ENCODE measurements around the gene LST1.

LST1 gene

DNA sequence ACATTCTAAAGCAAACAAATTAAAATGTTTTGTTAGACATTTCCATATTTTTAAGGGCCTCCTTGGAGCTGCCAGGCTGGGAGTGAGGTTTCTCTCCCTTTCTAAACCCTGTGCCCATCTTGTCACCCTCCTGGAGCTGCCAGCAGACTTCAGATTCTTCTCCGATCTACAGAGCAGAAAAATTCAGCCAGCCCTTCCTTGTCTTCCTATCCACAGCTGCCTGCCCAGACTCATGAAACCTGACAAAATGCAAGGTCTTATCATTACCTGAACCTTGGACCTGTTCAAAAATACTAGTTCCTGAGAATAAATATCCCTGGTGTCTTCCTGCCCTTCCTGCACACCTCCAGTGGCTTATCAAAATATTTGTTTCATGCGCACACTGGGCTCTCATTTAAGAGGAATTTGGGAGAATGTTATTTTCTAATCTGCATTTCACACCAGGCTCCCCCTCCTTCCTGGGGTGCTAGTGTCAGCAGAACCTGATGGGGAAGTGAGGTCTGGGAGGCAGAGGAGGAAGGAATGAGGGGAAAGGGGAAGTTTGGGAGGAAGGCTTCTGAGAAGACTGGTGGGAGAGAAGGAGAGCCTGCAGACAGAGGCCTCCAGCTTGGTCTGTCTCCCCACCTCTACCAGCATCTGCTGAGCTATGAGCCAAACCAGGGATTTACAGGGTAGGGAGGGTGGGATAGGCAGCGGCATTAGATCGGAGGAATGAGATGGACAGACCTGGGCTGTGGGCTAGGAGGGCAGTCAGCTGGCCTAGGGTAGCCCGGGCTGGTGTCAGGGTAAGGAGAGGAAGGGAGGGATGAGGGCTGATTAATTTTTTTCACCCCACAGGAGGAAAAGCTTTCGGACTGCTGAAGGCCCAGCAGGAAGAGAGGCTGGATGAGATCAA, 28.9 kb downstream of the LST1 start, which contains the start of gene AIF1:
Gene AIF1 (plus strand): TSS at position 551 of the 895 bp plus-strand sequence. CDS start 96 bp downstream, at position 647.
- ATAC-seq = no peak
- TF ChIP-seq, protein P1, sequence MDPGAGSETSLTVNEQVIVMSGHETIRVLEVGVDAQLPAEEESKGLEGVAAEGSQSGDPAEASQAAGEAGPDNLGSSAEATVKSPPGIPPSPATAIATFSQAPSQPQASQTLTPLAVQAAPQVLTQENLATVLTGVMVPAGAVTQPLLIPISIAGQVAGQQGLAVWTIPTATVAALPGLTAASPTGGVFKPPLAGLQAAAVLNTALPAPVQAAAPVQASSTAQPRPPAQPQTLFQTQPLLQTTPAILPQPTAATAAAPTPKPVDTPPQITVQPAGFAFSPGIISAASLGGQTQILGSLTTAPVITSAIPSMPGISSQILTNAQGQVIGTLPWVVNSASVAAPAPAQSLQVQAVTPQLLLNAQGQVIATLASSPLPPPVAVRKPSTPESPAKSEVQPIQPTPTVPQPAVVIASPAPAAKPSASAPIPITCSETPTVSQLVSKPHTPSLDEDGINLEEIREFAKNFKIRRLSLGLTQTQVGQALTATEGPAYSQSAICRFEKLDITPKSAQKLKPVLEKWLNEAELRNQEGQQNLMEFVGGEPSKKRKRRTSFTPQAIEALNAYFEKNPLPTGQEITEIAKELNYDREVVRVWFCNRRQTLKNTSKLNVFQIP (CRISPR knock-in tag; IDR thresholded peaks at IDR 0.05; ENCODE audit: borderline replicate concordance, low read depth) = no peak
- TF ChIP-seq, protein P2, sequence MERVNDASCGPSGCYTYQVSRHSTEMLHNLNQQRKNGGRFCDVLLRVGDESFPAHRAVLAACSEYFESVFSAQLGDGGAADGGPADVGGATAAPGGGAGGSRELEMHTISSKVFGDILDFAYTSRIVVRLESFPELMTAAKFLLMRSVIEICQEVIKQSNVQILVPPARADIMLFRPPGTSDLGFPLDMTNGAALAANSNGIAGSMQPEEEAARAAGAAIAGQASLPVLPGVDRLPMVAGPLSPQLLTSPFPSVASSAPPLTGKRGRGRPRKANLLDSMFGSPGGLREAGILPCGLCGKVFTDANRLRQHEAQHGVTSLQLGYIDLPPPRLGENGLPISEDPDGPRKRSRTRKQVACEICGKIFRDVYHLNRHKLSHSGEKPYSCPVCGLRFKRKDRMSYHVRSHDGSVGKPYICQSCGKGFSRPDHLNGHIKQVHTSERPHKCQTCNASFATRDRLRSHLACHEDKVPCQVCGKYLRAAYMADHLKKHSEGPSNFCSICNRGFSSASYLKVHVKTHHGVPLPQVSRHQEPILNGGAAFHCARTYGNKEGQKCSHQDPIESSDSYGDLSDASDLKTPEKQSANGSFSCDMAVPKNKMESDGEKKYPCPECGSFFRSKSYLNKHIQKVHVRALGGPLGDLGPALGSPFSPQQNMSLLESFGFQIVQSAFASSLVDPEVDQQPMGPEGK (CRISPR knock-in tag; IDR thresholded peaks at IDR 0.05; ENCODE audit: borderline replicate concordance) = no peak
- TF ChIP-seq ESRRG (CRISPR knock-in tag; IDR thresholded peaks at IDR 0.05) = no peak
- no peak for TF ChIP-seq ZNF565 (CRISPR knock-in tag; conservative IDR thresholded peaks at IDR 0.05; ENCODE audit: low read depth)
- TF ChIP-seq, protein P3, sequence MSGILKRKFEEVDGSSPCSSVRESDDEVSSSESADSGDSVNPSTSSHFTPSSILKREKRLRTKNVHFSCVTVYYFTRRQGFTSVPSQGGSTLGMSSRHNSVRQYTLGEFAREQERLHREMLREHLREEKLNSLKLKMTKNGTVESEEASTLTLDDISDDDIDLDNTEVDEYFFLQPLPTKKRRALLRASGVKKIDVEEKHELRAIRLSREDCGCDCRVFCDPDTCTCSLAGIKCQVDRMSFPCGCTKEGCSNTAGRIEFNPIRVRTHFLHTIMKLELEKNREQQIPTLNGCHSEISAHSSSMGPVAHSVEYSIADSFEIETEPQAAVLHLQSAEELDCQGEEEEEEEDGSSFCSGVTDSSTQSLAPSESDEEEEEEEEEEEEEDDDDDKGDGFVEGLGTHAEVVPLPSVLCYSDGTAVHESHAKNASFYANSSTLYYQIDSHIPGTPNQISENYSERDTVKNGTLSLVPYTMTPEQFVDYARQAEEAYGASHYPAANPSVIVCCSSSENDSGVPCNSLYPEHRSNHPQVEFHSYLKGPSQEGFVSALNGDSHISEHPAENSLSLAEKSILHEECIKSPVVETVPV (CRISPR knock-in tag; IDR thresholded peaks at IDR 0.05) = no peak
- TF ChIP-seq ZC3H10 (CRISPR knock-in tag; IDR thresholded peaks at IDR 0.05) = no peak
- TF ChIP-seq OSR1 (CRISPR knock-in tag; IDR thresholded peaks at IDR 0.05) = no peak
- no peak for TF ChIP-seq ZNF70 (CRISPR knock-in tag; IDR thresholded peaks at IDR 0.05)
- no peak for TF ChIP-seq CSDC2 (CRISPR knock-in tag; IDR thresholded peaks at IDR 0.05)
- no peak for TF ChIP-seq TCF4 (CRISPR knock-in tag; IDR thresholded peaks at IDR 0.05; ENCODE audit: borderline replicate concordance)
- no peak for TF ChIP-seq BACH2 (CRISPR knock-in tag; IDR thresholded peaks at IDR 0.05; ENCODE audit: borderline replicate concordance)

DNA sequence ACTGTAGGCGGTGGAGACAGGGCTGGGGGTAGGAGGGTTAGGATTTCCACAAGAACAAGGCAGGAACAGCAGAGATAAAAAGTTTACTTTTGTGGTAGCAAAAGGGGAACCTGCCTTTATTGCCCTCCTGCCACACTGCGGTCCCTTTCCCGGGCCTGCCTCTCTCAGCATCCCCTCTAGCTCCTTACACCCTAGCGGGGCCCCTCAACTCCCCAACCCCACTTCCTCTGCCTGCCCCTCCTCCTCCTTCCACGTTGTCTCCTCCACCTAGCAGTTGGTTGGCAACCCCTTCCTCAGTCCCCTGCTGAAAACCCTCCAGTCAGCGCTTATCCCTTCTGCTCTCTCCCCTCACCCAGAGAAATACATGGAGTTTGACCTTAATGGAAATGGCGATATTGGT, 29.7 kb downstream of the LST1 start:
- TF ChIP-seq OSR1 (CRISPR knock-in tag; IDR thresholded peaks at IDR 0.05) (no peak), TOX (CRISPR knock-in tag; IDR thresholded peaks at IDR 0.05; ENCODE audit: borderline replicate concordance) (no peak), ZNF70 (CRISPR knock-in tag; IDR thresholded peaks at IDR 0.05) (no peak), ARNTL (CRISPR knock-in tag; IDR thresholded peaks at IDR 0.05; ENCODE audit: borderline replicate concordance, low read depth) (no peak), CSDC2 (CRISPR knock-in tag; IDR thresholded peaks at IDR 0.05) (no peak), PPARA (CRISPR knock-in tag; IDR thresholded peaks at IDR 0.05; ENCODE audit: borderline replicate concordance) (no peak), TCF4 (CRISPR knock-in tag; IDR thresholded peaks at IDR 0.05; ENCODE audit: borderline replicate concordance) (no peak), ZFP3 (CRISPR knock-in tag; IDR thresholded peaks at IDR 0.05) (no peak)
- TF ChIP-seq, protein P3 (CRISPR knock-in tag; IDR thresholded peaks at IDR 0.05) = no peak
- TF ChIP-seq, protein P4, sequence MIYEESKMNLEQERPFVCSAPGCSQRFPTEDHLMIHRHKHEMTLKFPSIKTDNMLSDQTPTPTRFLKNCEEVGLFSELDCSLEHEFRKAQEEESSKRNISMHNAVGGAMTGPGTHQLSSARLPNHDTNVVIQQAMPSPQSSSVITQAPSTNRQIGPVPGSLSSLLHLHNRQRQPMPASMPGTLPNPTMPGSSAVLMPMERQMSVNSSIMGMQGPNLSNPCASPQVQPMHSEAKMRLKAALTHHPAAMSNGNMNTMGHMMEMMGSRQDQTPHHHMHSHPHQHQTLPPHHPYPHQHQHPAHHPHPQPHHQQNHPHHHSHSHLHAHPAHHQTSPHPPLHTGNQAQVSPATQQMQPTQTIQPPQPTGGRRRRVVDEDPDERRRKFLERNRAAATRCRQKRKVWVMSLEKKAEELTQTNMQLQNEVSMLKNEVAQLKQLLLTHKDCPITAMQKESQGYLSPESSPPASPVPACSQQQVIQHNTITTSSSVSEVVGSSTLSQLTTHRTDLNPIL (CRISPR knock-in tag; IDR thresholded peaks at IDR 0.05; ENCODE audit: low read depth) = no peak
- ATAC-seq = no peak

DNA sequence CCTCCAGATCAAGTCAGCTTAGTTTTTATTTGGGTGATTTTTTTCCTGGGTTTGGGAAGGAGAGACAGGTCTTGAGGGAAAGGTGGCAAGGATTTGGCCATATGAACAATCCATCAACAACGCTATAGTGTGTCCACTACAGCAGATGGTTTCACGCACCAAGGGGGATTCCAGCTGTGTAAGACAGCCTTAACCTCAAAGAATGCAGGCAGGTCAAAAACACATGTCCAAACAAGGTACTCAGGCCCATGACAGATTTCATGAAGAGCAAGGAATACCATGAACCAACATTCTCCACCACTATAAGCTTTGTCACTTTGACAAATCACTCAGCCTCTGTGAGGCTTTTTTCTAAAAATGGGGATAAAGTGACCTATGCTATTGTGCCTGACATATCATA, 30.9 kb downstream of the LST1 start:
- TF ChIP-seq ZNF8 (CRISPR knock-in tag; IDR thresholded peaks at IDR 0.05) (no peak), OSR1 (CRISPR knock-in tag; IDR thresholded peaks at IDR 0.05) (no peak)
- ATAC-seq = no peak

DNA sequence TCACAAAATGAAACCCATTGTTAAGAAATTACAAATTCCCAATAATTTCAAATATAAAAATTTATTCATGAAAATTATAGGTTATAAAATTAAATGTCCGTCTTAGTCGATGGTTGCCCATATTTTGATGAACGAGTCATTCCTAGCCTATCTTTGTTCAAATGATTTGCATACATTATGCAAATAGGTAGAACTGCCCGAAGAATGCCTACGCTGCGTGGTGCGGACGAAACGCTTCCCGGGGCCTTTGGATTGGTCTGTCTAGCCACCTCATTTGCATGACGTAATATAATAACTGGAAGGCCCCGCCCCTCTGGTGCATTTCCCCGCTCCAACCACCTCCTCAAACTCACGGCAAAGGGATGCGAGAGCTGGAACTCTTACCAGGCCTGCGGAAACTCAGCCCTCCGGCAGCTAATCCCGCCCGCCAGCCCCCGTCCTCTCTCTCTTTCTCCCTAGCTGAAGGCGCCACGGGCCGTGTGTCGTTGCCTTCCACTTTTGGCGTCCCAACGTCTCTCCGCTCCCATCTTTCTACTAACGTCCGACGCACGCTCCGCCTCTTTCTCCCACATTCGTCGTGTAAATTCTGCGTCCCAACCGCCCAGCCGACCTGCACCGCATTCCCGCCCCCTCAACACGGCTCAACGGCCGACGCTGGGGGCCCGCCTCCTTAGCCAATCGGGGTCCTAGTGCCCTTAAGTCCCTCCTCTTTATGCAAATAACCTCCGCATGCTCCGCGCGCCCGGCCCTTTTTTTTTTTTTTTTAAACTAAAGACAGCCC, 33.9 kb downstream of the LST1 start:
- TF ChIP-seq ARNTL (CRISPR knock-in tag; IDR thresholded peaks at IDR 0.05; ENCODE audit: borderline replicate concordance, low read depth) (no peak), ZNF565 (CRISPR knock-in tag; conservative IDR thresholded peaks at IDR 0.05; ENCODE audit: low read depth) (0 out of 2 replicates have a peak, but pooled peaks have one; percentile 73)
- TF ChIP-seq, protein P4 (CRISPR knock-in tag; IDR thresholded peaks at IDR 0.05; ENCODE audit: low read depth) = peak; percentile 73; the same call in 1 of the 2 replicates
- peak; percentile 93 for ATAC-seq

Data from SK-N-SH treated with all-trans-retinoic acid at 6 μM for 48 hours (cell line).